AG10803 (cell line): ENCODE data around the gene ARFGAP3.
A peak's percentile ranks its signal among the peaks of the same experiment; 100 is the strongest.

Experiments used
- DNase-seq: peaks from one replicate; pipeline ENCODE4 v3.0.0; 2010; ENCODE audit warnings: low read depth
- H3K4me3 ChIP-seq: 2 replicates; pipeline ENCODE4 v1.5.1; 2011; ENCODE audit warnings: mild to moderate bottlenecking, low read length, control low read depth
- CTCF ChIP-seq: conservative IDR thresholded peaks from 2 replicates; pipeline ENCODE4 v1.5.1; 2011; ENCODE audit warnings: mild to moderate bottlenecking, low read length, control low read depth, inconsistent platforms

ARFGAP3 gene

DNA sequence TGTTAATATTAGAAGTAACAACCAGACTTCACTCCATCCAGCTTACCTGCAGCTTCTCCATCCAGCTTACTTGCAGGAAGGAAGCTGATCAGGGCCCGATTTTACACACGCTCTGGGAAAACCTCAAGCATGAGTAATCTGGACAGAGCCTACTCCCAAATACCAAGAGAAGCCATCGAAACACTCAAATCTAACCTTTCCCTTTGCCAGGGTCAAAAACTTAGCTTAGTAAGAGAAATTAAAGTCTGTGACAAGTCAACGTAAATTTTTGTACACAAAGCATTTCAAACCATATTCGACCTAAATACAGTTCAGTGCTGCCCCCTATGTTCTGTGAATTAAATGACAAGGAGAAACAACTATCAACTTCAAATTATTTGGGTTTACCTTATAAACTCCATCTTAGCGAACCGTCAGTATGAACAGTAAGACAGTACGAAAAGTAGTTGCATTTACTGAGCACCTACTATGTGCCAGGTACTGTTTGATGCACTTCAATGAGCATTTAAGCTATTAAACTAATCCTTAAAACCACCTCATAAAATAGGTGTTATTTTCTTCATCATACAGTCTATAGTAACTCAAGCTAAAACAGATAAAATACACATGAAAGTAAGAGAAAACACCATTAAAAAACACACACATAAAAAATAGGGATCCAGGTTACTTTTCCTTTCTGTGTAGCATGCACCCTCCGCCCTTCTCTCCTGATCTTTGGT lies 36.9 kb downstream of the ARFGAP3 start:
- TF ChIP-seq CTCF: no peak
- peak; percentile 59 for DNase-seq
- H3K4me3 ChIP-seq: no peak overlapping the region

DNA sequence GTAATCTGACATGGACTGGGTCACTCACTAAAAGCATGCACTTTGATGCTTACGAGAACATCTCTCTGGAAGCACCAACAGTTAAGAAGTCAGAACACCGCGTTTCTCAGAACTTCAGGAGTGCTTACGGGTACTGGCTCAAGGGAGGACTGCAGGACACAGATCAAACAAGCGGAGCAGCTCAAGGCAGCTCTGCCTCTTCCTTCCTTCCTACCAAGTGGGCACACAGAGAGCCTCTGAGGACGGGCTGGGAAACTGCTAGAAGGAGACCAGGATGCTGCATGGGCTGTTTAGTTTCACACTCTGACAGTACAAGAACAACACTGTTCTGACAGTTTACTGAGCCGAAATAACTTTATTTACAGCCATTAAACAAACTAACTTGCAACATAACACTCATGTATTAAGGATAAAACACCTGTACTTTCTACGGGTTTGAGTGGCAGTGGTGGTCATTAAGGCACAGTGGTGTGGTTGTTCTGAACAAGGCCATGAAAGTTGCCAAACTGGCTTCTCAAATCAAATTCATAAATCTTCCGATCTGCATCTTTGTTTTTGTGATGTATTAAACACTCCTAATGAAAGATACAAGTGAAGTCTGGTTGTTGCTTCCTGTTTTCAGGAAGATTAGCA lies 37.5 kb downstream of the ARFGAP3 start:
- no peak for TF ChIP-seq CTCF
- no peak for DNase-seq
- no peak overlapping the region for H3K4me3 ChIP-seq

DNA sequence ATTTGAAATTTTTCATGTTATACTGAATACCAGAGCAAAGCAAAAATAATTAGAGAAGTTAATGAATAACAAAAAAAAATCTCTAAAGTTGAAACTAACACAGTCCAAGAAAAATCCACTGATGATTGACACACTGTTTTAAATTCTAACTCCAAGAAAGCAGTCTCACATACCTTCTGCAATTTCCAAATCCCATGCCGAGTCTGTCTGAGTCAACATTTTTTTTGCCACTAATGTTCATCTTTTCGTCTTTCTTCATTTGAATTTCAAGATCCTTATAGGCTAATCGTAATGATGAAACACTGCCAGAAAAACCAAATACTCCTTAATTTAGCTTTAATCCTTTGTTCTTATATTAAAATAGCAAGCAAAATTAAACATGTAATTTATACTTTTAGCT lies 39.5 kb downstream of the ARFGAP3 start:
- peak; percentile 30 for DNase-seq
- H3K4me3 ChIP-seq: no peak overlapping the region
- no peak for TF ChIP-seq CTCF

DNA sequence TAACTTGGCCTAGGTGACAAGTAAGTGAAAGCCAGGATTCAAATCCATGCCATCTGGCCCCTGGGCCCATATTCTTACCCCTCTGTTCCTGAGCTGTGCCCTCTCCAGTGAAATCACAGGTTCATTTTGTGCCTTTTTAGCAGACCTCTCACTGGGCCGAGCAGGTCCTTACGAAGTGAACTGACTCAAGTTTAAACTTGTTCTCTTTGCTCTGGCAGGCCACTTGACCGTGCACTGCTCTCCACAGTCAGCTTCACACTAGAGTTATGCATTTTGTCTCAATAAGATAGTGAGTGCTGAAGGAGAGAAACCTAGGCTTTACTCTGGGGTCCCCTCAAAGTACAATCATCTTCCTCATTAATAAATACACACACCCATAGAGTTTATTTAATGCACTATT lies 40.7 kb downstream of the ARFGAP3 start:
- H3K4me3 ChIP-seq: no peak overlapping the region
- no peak for DNase-seq
- TF ChIP-seq CTCF: no peak

DNA sequence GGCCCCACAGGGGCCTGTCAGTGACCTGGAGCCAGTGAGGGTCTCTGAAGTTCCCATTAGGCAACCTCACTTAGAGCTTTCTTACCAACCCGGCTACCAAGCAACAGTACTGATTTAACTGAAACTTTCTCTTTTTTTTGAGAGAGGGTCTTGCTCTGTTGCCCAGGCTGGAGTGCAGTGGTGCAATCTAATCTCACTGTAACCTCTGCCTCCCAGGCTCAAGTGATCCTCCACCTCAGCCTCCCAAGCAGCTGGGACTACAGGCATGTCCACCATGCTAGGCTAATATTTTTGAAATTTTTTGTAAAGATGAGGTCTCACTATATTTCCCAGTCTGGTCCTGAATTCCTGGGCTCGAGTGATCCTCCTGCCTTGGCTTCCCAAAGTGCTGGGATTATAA lies 42.5 kb downstream of the ARFGAP3 start:
- DNase-seq: no peak
- no peak for TF ChIP-seq CTCF
- H3K4me3 ChIP-seq: no peak overlapping the region

- TF ChIP-seq CTCF: no peak
- no peak for DNase-seq
- no peak overlapping the region for H3K4me3 ChIP-seq
These were observed 42.9 kb downstream of the ARFGAP3 start for GRCh38 chr22:42814215-42814614.

DNA sequence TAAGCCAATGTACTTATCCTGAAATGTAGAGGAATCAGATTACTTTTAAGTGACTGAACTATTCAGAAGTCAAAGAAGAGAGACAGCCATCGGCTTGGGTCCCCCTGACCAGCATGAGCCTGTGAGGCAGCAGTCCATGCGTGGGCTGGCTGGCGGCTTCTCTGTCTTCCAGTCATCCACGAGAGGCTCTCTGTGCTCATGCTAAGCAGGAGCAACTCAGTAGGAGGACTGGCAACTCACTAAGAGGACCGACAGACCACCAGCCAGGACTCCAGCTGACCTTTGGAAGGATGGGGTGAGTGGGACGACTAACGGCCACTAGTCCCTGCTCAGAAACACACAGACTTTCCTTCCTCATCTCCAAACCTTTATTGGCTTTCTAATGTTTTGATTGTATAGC lies 43.6 kb downstream of the ARFGAP3 start:
- DNase-seq: no peak
- no peak for TF ChIP-seq CTCF
- H3K4me3 ChIP-seq: no peak overlapping the region
